Right lobe of liver (tissue), 6 donors: ENCODE data around the gene SLC9A8. TPM values are rescaled to one million over a fixed set of nuclear protein-coding genes. Genes with fewer than 3 reads are reported as not detected.

Experiments used
- ATAC-seq, 4 donors: fragments of 200-7000 bp; cut with Tn5 transposase; one replicate each; pipeline ENCODE4 v1.9.1; 2020; ENCODE audit warnings: mild to moderate bottlenecking in 4 of 4, moderate library complexity in 4 of 4
- DNase-seq, 3 donors: peaks; one replicate each; pipeline ENCODE4 v3.0.0-alpha.2; 2020
- H3K27ac ChIP-seq, 3 donors: fragments of 200-600 bp; one replicate each; pipeline ENCODE4 v1.8.0; 2022
- H3K27me3 ChIP-seq, 2 donors: fragments of 200-600 bp; one replicate each; pipeline ENCODE4 v1.8.0; 2022
- H3K36me3 ChIP-seq, 4 donors: fragments of 200-600 bp; sonication (generic) in 1 of 4; one replicate each; pipeline versions ENCODE4 v1.5.1 to v1.8.0; 2017 to 2022; ENCODE audit warnings: control low read depth in 1 of 4
- H3K4me1 ChIP-seq, 4 donors: fragments of 200-600 bp; sonication (generic) in 1 of 4; one replicate each; pipeline versions ENCODE4 v1.5.1 to v1.8.0; 2017 to 2022; ENCODE audit warnings: control low read depth in 1 of 4
- H3K4me3 ChIP-seq, 3 donors: fragments of 200-600 bp; one replicate each; pipeline ENCODE4 v1.8.0; 2022
- H3K9me3 ChIP-seq, 4 donors: fragments of 200-600 bp; sonication (generic) in 1 of 4; one replicate each; pipeline versions ENCODE4 v1.5.1 to v1.8.0; 2017 to 2022; ENCODE audit warnings: control low read depth in 1 of 4
- CTCF ChIP-seq, 4 donors: fragments of 200-600 bp in 3 of 4; fragments of 450-650 bp in 1 of 4; IDR thresholded peaks; one replicate each; pipeline versions ENCODE4 v1.5.1 to v1.8.0; 2016 to 2022; ENCODE audit warnings: antibody characterized with exemption in 4 of 4, mild to moderate bottlenecking in 2 of 4
- POLR2A ChIP-seq: fragments of 450-650 bp; IDR thresholded peaks from one replicate; pipeline ENCODE4 v1.6.1; 2017; ENCODE audit warnings: antibody characterized with exemption, mild to moderate bottlenecking
- WGBS: methylation state at CpG from one replicate; pipeline ENCODE4 v1.1.6; 2018; ENCODE audit warnings: low coverage, low lambda C conversion rate; ENCODE audit not compliant: insufficient coverage; ENCODE audit errors: missing lambda C conversion rate; 5-methylcytosine and 5-hydroxymethylcytosine counted together
- intact Hi-C, 2 donors: fragments of 100-400 bp; cut with DNase I; formaldehyde crosslinking; loops; one replicate each; pipeline versions ENCODE4 v1.11.2 to v1.14.1; 2022
- small RNA-seq, 2 experiments: library from RNA; depleted of rRNA; stranded (forward); fragments of <200 nt; gene quantifications; one replicate each; pipeline ENCODE3, GENCODE V24; 2016
- total RNA-seq, 6 experiments: library from RNA; depleted of rRNA in 2 of 6; stranded (reverse); fragments of >200 nt in 2 of 6; fragmentation: NEBNext Ultra II Directional in 3 of 6; extraction: Animal tissue kit (Norgen Biotek cat#: 25700) in 3 of 6; gene quantifications; one replicate each; pipeline versions ENCODE4 v1.1.0 to v1.2.4, GENCODE V29; 2016 to 2023
- donor health status: DM: no; HTN: yes; CAD: no.
- donor health status: DM: no; HTN: no; CAD: no.
- donor health status: DM: no; HTN: no; CAD: no.
- donor health status: DM: no; HTN: yes; CAD: no.
- donor health status: DM: no; HTN: yes; CAD: no.

Gene SLC9A8
- total RNA-seq, 6 experiments from 2014 or later: 6.8 to 10.6 (median 9.6) TPM

- ATAC-seq (no peak), DNase-seq (no peak)
- Histone ChIP-seq H3K9me3 (no peaks in the 10 kb centered on the region), H3K36me3 (peaks cover 0 to 61% (median 24%) of the 10 kb centered on the region in 4 donors), H3K4me3 (no peak overlapping the region), H3K27me3 (no peaks in the 10 kb centered on the region), H3K27ac (no peak overlapping the region), H3K4me1 (peaks cover 0 to 21% (median 9%) of the 10 kb centered on the region in 4 donors)
- intact Hi-C loops: no loop called here
- WGBS: 100% methylated on average over 9 of the region's 15 CpGs
- TF ChIP-seq POLR2A: no peak
- TF ChIP-seq CTCF (IDR thresholded peaks at IDR 0.05): no peak
Measured at GRCh38 chr20:49941456-49941855, 128.8 kb downstream of the SLC9A8 start.

Small RNA genes within 50 kb of the gene (small RNA-seq; reads per million reads assigned to genes)
- gene RF00017: 0 reads per million in 2 experiments
- 0 reads per million in 2 experiments for gene RF00019
- gene RNU6-919P: 0 reads per million in 2 experiments

Other genes with a start within 250 kb of the SLC9A8 start
- gene PTGIS, start 244.7 kb upstream of the SLC9A8 start, total RNA-seq: 10 to 100 TPM in 5 of 6 experiments, 1 to 10 TPM in 1; 9.0 to 30.5 (median 13.7) TPM
- gene B4GALT5, start 99.0 kb upstream of the SLC9A8 start, total RNA-seq: 10 to 100 TPM in 5 of 6 experiments, 1 to 10 TPM in 1; 9.5 to 32.6 (median 15.5) TPM
- 1 to 10 TPM; 1.9 to 3.6 (median 2.9) TPM for gene SPATA2, start 102.7 kb downstream of the SLC9A8 start, total RNA-seq
- gene RNF114, start 123.6 kb downstream of the SLC9A8 start, total RNA-seq: 100 to 1,000 TPM in 1 of 6 experiments, 10 to 100 TPM in 5; 38.6 to 113 (median 44.9) TPM
- 1 to 10 TPM in 4 of 6 experiments, under 1 TPM in 2; 0.73 to 1.9 (median 1.1) TPM for gene SNAI1, start 170.2 kb downstream of the SLC9A8 start, total RNA-seq